Inferior parietal cortex (tissue), 1 donor: ENCODE measurements around the gene SH3BGRL2.
"Not testable (repeated sequence)": the region's sequence is repeated elsewhere in the genome, so short reads cannot be mapped to it uniquely, and the experiment has no call there.

Source experiments
- DNase-seq: peaks from one replicate; pipeline ENCODE4 v3.0.0-alpha.2; 2016; ENCODE audit errors: extremely low spot score

SH3BGRL2 gene

GRCh38 chr6:79614326-79615305, 16.5 kb upstream of the SH3BGRL2 start:
- DNase-seq, result no peak

GRCh38 chr6:79617518-79617941, 13.6 kb upstream of the SH3BGRL2 start:
- DNase-seq, result no peak

GRCh38 chr6:79618425-79618824, 12.7 kb upstream of the SH3BGRL2 start:
- DNase-seq, result not testable (repeated sequence)

GRCh38 chr6:79621579-79621978, 9.6 kb upstream of the SH3BGRL2 start:
- DNase-seq, result no peak

- no peak for DNase-seq
These were observed 8.8 kb upstream of the SH3BGRL2 start for GRCh38 chr6:79622364-79622763.

- DNase-seq, result no peak
These were observed 8.0 kb upstream of the SH3BGRL2 start for GRCh38 chr6:79623106-79623505.

GRCh38 chr6:79625746-79626145, 5.4 kb upstream of the SH3BGRL2 start:
- DNase-seq, result no peak

GRCh38 chr6:79626811-79627210, 4.3 kb upstream of the SH3BGRL2 start:
- no peak for DNase-seq

GRCh38 chr6:79627422-79627821, 3.7 kb upstream of the SH3BGRL2 start:
- DNase-seq, result no peak

- DNase-seq, result no peak
These were observed 2.5 kb upstream of the SH3BGRL2 start for GRCh38 chr6:79628466-79629288.

GRCh38 chr6:79630380-79630882, 698 bp upstream of the SH3BGRL2 start:
- DNase-seq, result no peak

GRCh38 chr6:79631693-79632172, 604 bp downstream of the SH3BGRL2 start:
- DNase-seq, result no peak

GRCh38 chr6:79632580-79632979, 1.5 kb downstream of the SH3BGRL2 start:
- DNase-seq, result no peak

- no peak for DNase-seq
These were observed 3.5 kb downstream of the SH3BGRL2 start for GRCh38 chr6:79634491-79635231.

- DNase-seq, result no peak
These were observed 4.1 kb downstream of the SH3BGRL2 start for GRCh38 chr6:79635232-79635543.

GRCh38 chr6:79636673-79637072, 5.5 kb downstream of the SH3BGRL2 start:
- DNase-seq, result no peak

GRCh38 chr6:79640146-79641111, 9.3 kb downstream of the SH3BGRL2 start:
- no peak for DNase-seq

GRCh38 chr6:79646006-79646405, 14.9 kb downstream of the SH3BGRL2 start:
- DNase-seq, result no peak

GRCh38 chr6:79646561-79646960, 15.4 kb downstream of the SH3BGRL2 start:
- DNase-seq, result no peak

GRCh38 chr6:79647741-79648140, 16.6 kb downstream of the SH3BGRL2 start:
- no peak for DNase-seq
